Caco-2 (cell line): ENCODE data around the gene PAGE4. TPM values are rescaled to one million over a fixed set of nuclear protein-coding genes. Genes with fewer than 3 reads are reported as not detected.

ENCODE experiments used
- BruUV-seq: library from RNA; stranded (reverse); fragments of 400-500 nt; replicated peaks from 2 replicates; lab custom pipeline; 2021; lab: Mats Ljungman, UMichigan
- CTCF ChIA-PET: fragments of 300-600 bp; sonication (Branson Sonifier 250); formaldehyde crosslinking; loops from one replicate; lab custom pipeline; 2022; ENCODE audit warnings: antibody characterized with exemption; lab: Charles Lee
- POLR2A ChIA-PET: fragments of 300-600 bp; sonication (Branson Sonifier 250); formaldehyde crosslinking; loops from one replicate; lab custom pipeline; 2022; ENCODE audit warnings: antibody characterized with exemption; lab: Charles Lee
- DNase-seq, 2 experiments: peaks; one replicate each; pipeline versions ENCODE4 v3.0.0 to v3.0.0-alpha.2; 2020 to 2022
- H3K27me3 ChIP-seq: replicated peaks from 2 replicates; pipeline ENCODE4 v1.6.0; 2011; ENCODE audit warnings: low read length; ENCODE audit not compliant: control insufficient read depth, insufficient read depth
- H3K36me3 ChIP-seq: 2 replicates; pipeline ENCODE4 v1.5.1; 2011; ENCODE audit warnings: low read length; ENCODE audit not compliant: control insufficient read depth, insufficient read depth
- H3K4me1 ChIP-seq: fragments of 250-450 bp; sonication (Bioruptor Pico); 2 replicates; pipeline ENCODE4 v1.5.1; 2020; ENCODE audit warnings: mild to moderate bottlenecking
- H3K4me3 ChIP-seq: 2 replicates; pipeline ENCODE4 v1.5.1; 2011; ENCODE audit warnings: low read depth, mild to moderate bottlenecking, control low read depth, low read length
- H3K9me3 ChIP-seq: fragments of 250-450 bp; sonication (Bioruptor Pico); 2 replicates; pipeline ENCODE4 v1.5.1; 2020; ENCODE audit warnings: mild to moderate bottlenecking, moderate library complexity
- H3K27ac Mint-ChIP-seq: one replicate; pipeline ENCODE4 v1.8.0; 2022; ENCODE audit warnings: mixed read lengths; ENCODE audit not compliant: unreplicated experiment
- H3K27me3 Mint-ChIP-seq: one replicate; pipeline ENCODE4 v1.8.0; 2022; ENCODE audit warnings: mixed read lengths; ENCODE audit not compliant: insufficient read depth, unreplicated experiment
- H3K36me3 Mint-ChIP-seq: one replicate; pipeline ENCODE4 v1.8.0; 2022; ENCODE audit warnings: mild to moderate bottlenecking, mixed read lengths; ENCODE audit not compliant: insufficient read depth, unreplicated experiment
- H3K4me1 Mint-ChIP-seq: one replicate; pipeline ENCODE4 v1.8.0; 2022; ENCODE audit warnings: low read depth, mixed read lengths; ENCODE audit not compliant: unreplicated experiment
- H3K4me3 Mint-ChIP-seq: one replicate; pipeline ENCODE4 v1.8.0; 2022; ENCODE audit warnings: mild to moderate bottlenecking, moderate library complexity, mixed read lengths; ENCODE audit not compliant: unreplicated experiment
- H3K9me3 Mint-ChIP-seq: one replicate; pipeline ENCODE4 v1.8.0; 2022; ENCODE audit warnings: mixed read lengths; ENCODE audit not compliant: unreplicated experiment
- CTCF ChIP-seq, 2 experiments: fragments of 200-600 bp in 1 of 2; IDR thresholded peaks; 1 replicate in 1 of 2; 2 replicates in 1 of 2; pipeline versions ENCODE4 v1.5.1 to v1.8.0; 2011 to 2022; ENCODE audit warnings: antibody characterized with exemption in 1 of 2, control low read depth in 1 of 2, inconsistent platforms in 1 of 2, low read depth in 1 of 2, low read length in 1 of 2, mild to moderate bottlenecking in 1 of 2, moderate library complexity in 1 of 2; ENCODE audit not compliant: insufficient read depth in 1 of 2, severe bottlenecking in 1 of 2, unreplicated experiment in 1 of 2
- intact Hi-C: fragments of 100-400 bp; cut with micrococcal nuclease; formaldehyde crosslinking; loops from one replicate; pipeline ENCODE4 v1.10.0; 2022; ENCODE audit not compliant: unreplicated experiment
- total RNA-seq: library from RNA; stranded (reverse); gene quantifications from 2 replicates; pipeline ENCODE4 v1.2.3, GENCODE V29; 2022

PAGE4 gene
- total RNA-seq, 1 experiment from 2014 or later, result 31.2 TPM

GRCh38 chrX:49850028-49850427, 20.9 kb downstream of the PAGE4 start:
- H3K36me3 ChIP-seq, result no peaks in the 10 kb centered on the region
- H3K27me3 Mint-ChIP-seq, result no peaks in the 10 kb centered on the region

GRCh38 chrX:49853661-49854060, 24.6 kb downstream of the PAGE4 start:
- DNase-seq, result no peak
- Mint-ChIP-seq H3K27me3 (no peaks in the 10 kb centered on the region), H3K9me3 (peaks cover 18% of the 10 kb centered on the region), H3K27ac (no peak overlapping the region), H3K36me3 (no peaks in the 10 kb centered on the region), H3K4me3 (no peak overlapping the region), H3K4me1 (peaks cover 7% of the 10 kb centered on the region)
- ChIA-PET POLR2A (no interaction called here), CTCF (no interaction called here)
- Histone ChIP-seq H3K9me3 (no peaks in the 10 kb centered on the region), H3K4me3 (no peak overlapping the region), H3K4me1 (peaks cover 7% of the 10 kb centered on the region; the same call in 1 of the 2 replicates), H3K36me3 (no peaks in the 10 kb centered on the region), H3K27me3 (no peaks in the 10 kb centered on the region)
- no TSS peak for BruUV-seq
- no peak for TF ChIP-seq CTCF (IDR thresholded peaks at IDR 0.05; ENCODE audit: insufficient read depth in 1 of 2, low read depth in 1 of 2, low read length in 1 of 2, severe bottlenecking in 1 of 2, unreplicated experiment in 1 of 2)
- intact Hi-C loops, result no loop called here

More at GRCh38 chrX:49850028-49850427, 20.9 kb downstream of the PAGE4 start:
- Mint-ChIP-seq H3K36me3 (no peaks in the 10 kb centered on the region), H3K4me3 (no peak overlapping the region), H3K4me1 (no peaks in the 10 kb centered on the region), H3K27ac (no peak overlapping the region), H3K9me3 (peaks cover 18% of the 10 kb centered on the region)
- H3K9me3 ChIP-seq, result no peaks in the 10 kb centered on the region
- no peak for DNase-seq
- no peaks in the 10 kb centered on the region for H3K27me3 ChIP-seq
- intact Hi-C loops, result no loop called here
- ChIA-PET CTCF (no interaction called here), POLR2A (no interaction called here)
- no peaks in the 10 kb centered on the region for H3K4me1 ChIP-seq
- H3K4me3 ChIP-seq, result no peak overlapping the region
- BruUV-seq, result no TSS peak
- no peak for TF ChIP-seq CTCF (IDR thresholded peaks at IDR 0.05; ENCODE audit: insufficient read depth in 1 of 2, low read depth in 1 of 2, low read length in 1 of 2, severe bottlenecking in 1 of 2, unreplicated experiment in 1 of 2)

GRCh38 chrX:49856819-49857218, 27.7 kb downstream of the PAGE4 start:
- H3K9me3 Mint-ChIP-seq, result peaks cover 9% of the 10 kb centered on the region
- Histone ChIP-seq H3K36me3 (no peaks in the 10 kb centered on the region), H3K4me3 (no peak overlapping the region), H3K27me3 (no peaks in the 10 kb centered on the region), H3K9me3 (no peaks in the 10 kb centered on the region), H3K4me1 (peaks cover 29% of the 10 kb centered on the region)
- intact Hi-C loops, result no loop called here
- H3K4me3 Mint-ChIP-seq, result no peak overlapping the region
- peak; percentile 14 to 53 for DNase-seq
- CTCF ChIA-PET, result no interaction called here
- no TSS peak for BruUV-seq
- no peak for TF ChIP-seq CTCF (IDR thresholded peaks at IDR 0.05; ENCODE audit: insufficient read depth in 1 of 2, low read depth in 1 of 2, low read length in 1 of 2, severe bottlenecking in 1 of 2, unreplicated experiment in 1 of 2)
- H3K4me1 Mint-ChIP-seq, result peaks cover 20% of the 10 kb centered on the region
- H3K27me3 Mint-ChIP-seq, result no peaks in the 10 kb centered on the region
- POLR2A ChIA-PET, result no interaction called here
- no peaks in the 10 kb centered on the region for H3K36me3 Mint-ChIP-seq
- no peak overlapping the region for H3K27ac Mint-ChIP-seq
